Measurements from ENCODE around the gene OGFOD1. TPM values are rescaled to one million over a fixed set of nuclear protein-coding genes. Genes with fewer than 3 reads are reported as not detected.

Gene OGFOD1
- total and polyA plus RNA-seq, 2 of the 13 experiments (the other 11 are each of a cell fraction or from before 2014, with no cell fraction given) = 35.2 to 81.3 TPM

- Histone ChIP-seq H3K27ac (ENCODE audit: extremely low read length, insufficient read depth, low read length) (peak overlapping the region; percentile 27), H3K36me3 (replicated peaks in 1 of 2; ENCODE audit: control insufficient read depth in 1 of 2, insufficient read depth in 2 of 2, low read length in 2 of 2) (peaks cover 0 to 2% of the 10 kb centered on the region in 2 experiments; a peak in 3 of 5 replicates), H3K4me1 (ENCODE audit: insufficient read depth, low read length) (peaks cover 56% of the 10 kb centered on the region), H3K9ac (ENCODE audit: insufficient read depth, low read depth, low read length) (no peak overlapping the region), H3K27me3 (ENCODE audit: control insufficient read depth in 1 of 2, insufficient read depth in 2 of 2, low read length in 2 of 2) (no peaks in the 10 kb centered on the region; a peak in 2 of 5 replicates), H3K79me2 (ENCODE audit: insufficient read depth, low read length) (peaks cover 92% of the 10 kb centered on the region), H3K4me2 (ENCODE audit: low read depth, low read length) (peak overlapping the region; percentile 9; the same call in 1 of the 2 replicates), H3K9me3 (ENCODE audit: low read length) (no peaks in the 10 kb centered on the region), H4K20me1 (ENCODE audit: insufficient read depth, low read length) (peaks cover 11% of the 10 kb centered on the region), H3K4me3 (replicated peaks in 1 of 3; ENCODE audit: insufficient read depth in 1 of 3, low read depth in 2 of 3, low read length in 3 of 3) (no peak overlapping the region), H2AFZ (ENCODE audit: low read length) (no peak overlapping the region)
- BruUV-seq (replicated peaks) = no TSS peak
- in situ Hi-C loops (cut with HindIII; ENCODE audit: extremely low pct_ligation_motif_present, low pct_unique_long_range_greater_than_20kb) (no loop called here), intact Hi-C loops (cut with micrococcal nuclease; ENCODE audit: unreplicated experiment) (no loop called here)
- ATAC-seq (no peak), FAIRE-seq (no peak), DNase-seq (ENCODE audit: low spot score) (peak; percentile 28)
- ChIA-PET CTCF (ENCODE audit: low intra/inter-chr PET ratio, low total read pairs) (no interaction called here), POLR2A (interaction anchor here (0.8 kb wide), 1 partner anchor 11 kb away, joined by 3 read pairs; no protein-coding TSS in a partner anchor)
- WGBS (ENCODE audit: low lambda C conversion rate) = 76% methylated on average over 8 of the region's 8 CpGs
- TF ChIP-seq NRL (CRISPR knock-in tag; IDR thresholded peaks at IDR 0.05; ENCODE audit: borderline replicate concordance) = no peak
- no peak for TF ChIP-seq HOXA5 (CRISPR knock-in tag; IDR thresholded peaks at IDR 0.05)
- no peak for TF ChIP-seq ZSCAN25 (CRISPR knock-in tag; IDR thresholded peaks at IDR 0.05)
- no peak for TF ChIP-seq RBM39 (IDR thresholded peaks at IDR 0.05; ENCODE audit: low read depth, low read length, poor library complexity, severe bottlenecking)
- no peak for TF ChIP-seq ZNF256 (CRISPR knock-in tag; conservative IDR thresholded peaks at IDR 0.05)
- TF ChIP-seq LCORL (IDR thresholded peaks at IDR 0.05) = no peak
- TF ChIP-seq LCORL (CRISPR knock-in tag; IDR thresholded peaks at IDR 0.05) = no peak
- TF ChIP-seq, protein P1, sequence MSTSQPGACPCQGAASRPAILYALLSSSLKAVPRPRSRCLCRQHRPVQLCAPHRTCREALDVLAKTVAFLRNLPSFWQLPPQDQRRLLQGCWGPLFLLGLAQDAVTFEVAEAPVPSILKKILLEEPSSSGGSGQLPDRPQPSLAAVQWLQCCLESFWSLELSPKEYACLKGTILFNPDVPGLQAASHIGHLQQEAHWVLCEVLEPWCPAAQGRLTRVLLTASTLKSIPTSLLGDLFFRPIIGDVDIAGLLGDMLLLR (CRISPR knock-in tag; IDR thresholded peaks at IDR 0.05) = no peak
- TF ChIP-seq ZNF678 (CRISPR knock-in tag; IDR thresholded peaks at IDR 0.05) = no peak
- no peak for TF ChIP-seq REPIN1 (CRISPR knock-in tag; IDR thresholded peaks at IDR 0.05; ENCODE audit: borderline replicate concordance, low read depth)
- no peak for TF ChIP-seq SOX6 (IDR thresholded peaks at IDR 0.05)
- no peak for TF ChIP-seq SOX6 (CRISPR knock-in tag; IDR thresholded peaks at IDR 0.05)
- TF ChIP-seq, protein P2, sequence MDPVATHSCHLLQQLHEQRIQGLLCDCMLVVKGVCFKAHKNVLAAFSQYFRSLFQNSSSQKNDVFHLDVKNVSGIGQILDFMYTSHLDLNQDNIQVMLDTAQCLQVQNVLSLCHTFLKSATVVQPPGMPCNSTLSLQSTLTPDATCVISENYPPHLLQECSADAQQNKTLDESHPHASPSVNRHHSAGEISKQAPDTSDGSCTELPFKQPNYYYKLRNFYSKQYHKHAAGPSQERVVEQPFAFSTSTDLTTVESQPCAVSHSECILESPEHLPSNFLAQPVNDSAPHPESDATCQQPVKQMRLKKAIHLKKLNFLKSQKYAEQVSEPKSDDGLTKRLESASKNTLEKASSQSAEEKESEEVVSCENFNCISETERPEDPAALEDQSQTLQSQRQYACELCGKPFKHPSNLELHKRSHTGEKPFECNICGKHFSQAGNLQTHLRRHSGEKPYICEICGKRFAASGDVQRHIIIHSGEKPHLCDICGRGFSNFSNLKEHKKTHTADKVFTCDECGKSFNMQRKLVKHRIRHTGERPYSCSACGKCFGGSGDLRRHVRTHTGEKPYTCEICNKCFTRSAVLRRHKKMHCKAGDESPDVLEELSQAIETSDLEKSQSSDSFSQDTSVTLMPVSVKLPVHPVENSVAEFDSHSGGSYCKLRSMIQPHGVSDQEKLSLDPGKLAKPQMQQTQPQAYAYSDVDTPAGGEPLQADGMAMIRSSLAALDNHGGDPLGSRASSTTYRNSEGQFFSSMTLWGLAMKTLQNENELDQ (CRISPR knock-in tag; IDR thresholded peaks at IDR 0.05; ENCODE audit: borderline replicate concordance) = no peak
- no peak for TF ChIP-seq FOXO1 (CRISPR knock-in tag; IDR thresholded peaks at IDR 0.05)
- TF ChIP-seq GATAD2A (CRISPR knock-in tag; IDR thresholded peaks at IDR 0.05) = no peak
- no peak for TF ChIP-seq HMGA1 (CRISPR knock-in tag; conservative IDR thresholded peaks at IDR 0.05)
- no peak for TF ChIP-seq KAT2B (IDR thresholded peaks at IDR 0.05; ENCODE audit: borderline replicate concordance, low read depth, low read length)
- no peak for TF ChIP-seq GZF1 (CRISPR knock-in tag; IDR thresholded peaks at IDR 0.05)
- TF ChIP-seq, protein P3, sequence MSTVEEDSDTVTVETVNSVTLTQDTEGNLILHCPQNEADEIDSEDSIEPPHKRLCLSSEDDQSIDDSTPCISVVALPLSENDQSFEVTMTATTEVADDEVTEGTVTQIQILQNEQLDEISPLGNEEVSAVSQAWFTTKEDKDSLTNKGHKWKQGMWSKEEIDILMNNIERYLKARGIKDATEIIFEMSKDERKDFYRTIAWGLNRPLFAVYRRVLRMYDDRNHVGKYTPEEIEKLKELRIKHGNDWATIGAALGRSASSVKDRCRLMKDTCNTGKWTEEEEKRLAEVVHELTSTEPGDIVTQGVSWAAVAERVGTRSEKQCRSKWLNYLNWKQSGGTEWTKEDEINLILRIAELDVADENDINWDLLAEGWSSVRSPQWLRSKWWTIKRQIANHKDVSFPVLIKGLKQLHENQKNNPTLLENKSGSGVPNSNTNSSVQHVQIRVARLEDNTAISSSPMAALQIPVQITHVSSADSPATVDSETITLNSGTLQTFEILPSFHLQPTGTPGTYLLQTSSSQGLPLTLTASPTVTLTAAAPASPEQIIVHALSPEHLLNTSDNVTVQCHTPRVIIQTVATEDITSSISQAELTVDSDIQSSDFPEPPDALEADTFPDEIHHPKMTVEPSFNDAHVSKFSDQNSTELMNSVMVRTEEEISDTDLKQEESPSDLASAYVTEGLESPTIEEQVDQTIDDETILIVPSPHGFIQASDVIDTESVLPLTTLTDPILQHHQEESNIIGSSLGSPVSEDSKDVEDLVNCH (CRISPR knock-in tag; IDR thresholded peaks at IDR 0.05) = no peak
- 0 out of 2 replicates have a peak, but pooled peaks have one; percentile 43 for TF ChIP-seq NAIF1 (CRISPR knock-in tag; IDR thresholded peaks at IDR 0.05; ENCODE audit: borderline replicate concordance)
- TF ChIP-seq RAD21 (CRISPR knock-in tag; IDR thresholded peaks at IDR 0.05) = no peak
Observed at GRCh38 chr16:56419740-56420548, 31.4 kb upstream of the OGFOD1 start.

All from HepG2 (cell line).